Neural progenitor cell (in vitro differentiated cells): ENCODE data around the gene RNF111.

ENCODE experiments used
- EZH2 ChIP-seq: fragments of 200-600 bp; sonication (generic); IDR thresholded peaks from 2 replicates; pipeline ENCODE4 v1.6.1; 2017; ENCODE audit warnings: antibody characterized with exemption, mild to moderate bottlenecking, moderate library complexity
- EZH2phosphoT487 ChIP-seq: fragments of 200-600 bp; sonication (generic); IDR thresholded peaks from 2 replicates; pipeline ENCODE4 v1.6.1; 2017; ENCODE audit warnings: antibody characterized with exemption
- TF ChIP-seq, protein P1 (sequence below): fragments of 200-600 bp; sonication (generic); IDR thresholded peaks from 2 replicates; pipeline ENCODE4 v1.5.1; 2017; ENCODE audit warnings: antibody characterized with exemption, mild to moderate bottlenecking

DNA sequence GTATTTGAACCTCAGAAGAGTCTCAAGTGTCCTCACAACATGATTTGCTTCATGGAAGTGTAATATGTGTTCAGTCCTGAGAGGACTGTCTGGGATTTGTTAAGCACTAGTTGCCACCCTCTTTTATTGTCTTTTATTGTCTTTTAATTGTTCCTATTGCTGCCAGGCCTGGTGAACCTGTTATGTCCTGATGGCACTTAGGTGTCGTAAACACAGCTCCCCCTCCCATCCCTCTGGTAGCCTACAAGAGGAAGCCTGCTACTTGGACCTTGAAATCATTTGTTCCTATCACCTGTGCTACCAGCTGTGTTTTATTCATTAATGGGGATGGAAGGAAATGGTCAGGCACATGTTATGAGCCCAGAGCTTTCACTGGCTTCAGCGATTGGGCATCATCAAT is 136.8 kb downstream of the RNF111 start:
- TF ChIP-seq, protein P1, sequence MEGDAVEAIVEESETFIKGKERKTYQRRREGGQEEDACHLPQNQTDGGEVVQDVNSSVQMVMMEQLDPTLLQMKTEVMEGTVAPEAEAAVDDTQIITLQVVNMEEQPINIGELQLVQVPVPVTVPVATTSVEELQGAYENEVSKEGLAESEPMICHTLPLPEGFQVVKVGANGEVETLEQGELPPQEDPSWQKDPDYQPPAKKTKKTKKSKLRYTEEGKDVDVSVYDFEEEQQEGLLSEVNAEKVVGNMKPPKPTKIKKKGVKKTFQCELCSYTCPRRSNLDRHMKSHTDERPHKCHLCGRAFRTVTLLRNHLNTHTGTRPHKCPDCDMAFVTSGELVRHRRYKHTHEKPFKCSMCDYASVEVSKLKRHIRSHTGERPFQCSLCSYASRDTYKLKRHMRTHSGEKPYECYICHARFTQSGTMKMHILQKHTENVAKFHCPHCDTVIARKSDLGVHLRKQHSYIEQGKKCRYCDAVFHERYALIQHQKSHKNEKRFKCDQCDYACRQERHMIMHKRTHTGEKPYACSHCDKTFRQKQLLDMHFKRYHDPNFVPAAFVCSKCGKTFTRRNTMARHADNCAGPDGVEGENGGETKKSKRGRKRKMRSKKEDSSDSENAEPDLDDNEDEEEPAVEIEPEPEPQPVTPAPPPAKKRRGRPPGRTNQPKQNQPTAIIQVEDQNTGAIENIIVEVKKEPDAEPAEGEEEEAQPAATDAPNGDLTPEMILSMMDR: no peak
- TF ChIP-seq EZH2: no peak
- TF ChIP-seq EZH2phosphoT487: no peak
